ENCODE results near the gene FUT8. TPM values are rescaled to one million over a fixed set of nuclear protein-coding genes. Genes with fewer than 3 reads are reported as not detected.

FUT8 gene
- total RNA-seq, 1 donor from 2014 or later, result 12.5 TPM

DNA sequence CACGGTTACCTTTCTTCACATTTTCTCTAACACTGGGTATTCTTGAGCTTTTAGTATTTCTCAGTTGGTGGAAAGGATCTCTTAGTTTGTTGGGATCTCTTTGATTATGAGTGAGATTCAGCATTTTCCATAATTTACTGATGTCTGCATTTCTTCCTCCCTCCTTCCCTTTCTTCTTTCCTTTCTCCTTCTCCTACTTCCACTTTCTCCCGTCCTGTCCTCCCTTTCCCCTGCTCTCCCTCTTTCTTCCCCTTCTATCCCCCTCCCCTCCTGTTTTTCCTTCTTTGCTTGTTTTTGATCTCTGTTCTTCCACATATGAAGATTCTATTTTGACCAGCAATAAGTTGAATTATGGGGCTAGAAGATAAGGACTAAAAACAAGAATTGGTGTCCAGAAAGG is 66.9 kb downstream of the FUT8 start:
- DNase-seq (ENCODE audit: low spot score), result no peak

DNA sequence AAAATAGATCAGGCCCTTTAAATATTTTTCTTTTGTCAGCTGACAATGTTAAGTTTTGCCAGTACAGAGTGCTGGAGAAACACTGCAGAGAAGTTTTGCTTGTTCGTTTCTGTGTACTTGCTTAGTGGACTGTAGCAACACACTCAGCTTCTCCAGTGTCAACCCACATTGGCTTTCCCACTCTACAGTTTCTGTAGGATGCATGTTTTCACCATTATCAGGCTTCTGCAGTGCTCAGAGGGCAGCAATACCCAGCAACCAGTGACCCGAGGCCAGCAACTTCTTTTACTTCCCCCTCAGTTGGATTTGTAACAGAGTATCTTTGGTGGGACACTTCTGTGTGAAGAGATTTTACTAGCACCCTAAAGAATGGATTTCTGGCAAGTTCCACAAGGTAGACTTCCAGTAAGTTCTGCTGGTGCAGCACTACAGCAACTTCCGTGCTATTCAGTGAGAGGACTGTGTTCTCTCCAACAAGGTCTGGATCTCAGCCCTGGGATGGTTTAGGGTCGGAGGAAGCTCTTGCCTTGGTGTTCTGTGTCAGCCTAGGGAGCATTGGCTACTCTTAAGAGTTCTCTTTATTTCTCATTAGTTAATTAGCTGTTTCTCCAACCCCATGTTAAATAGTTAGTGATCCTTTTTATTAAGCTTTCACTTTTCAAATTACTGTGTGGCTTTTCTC is 70.4 kb downstream of the FUT8 start:
- no peak for DNase-seq (ENCODE audit: low spot score)
- intact Hi-C loops (cut with DNase I), result no loop called here

More for the DNA sequence above, 66.9 kb downstream of the FUT8 start:
- intact Hi-C loops (cut with DNase I), result no loop called here

DNA sequence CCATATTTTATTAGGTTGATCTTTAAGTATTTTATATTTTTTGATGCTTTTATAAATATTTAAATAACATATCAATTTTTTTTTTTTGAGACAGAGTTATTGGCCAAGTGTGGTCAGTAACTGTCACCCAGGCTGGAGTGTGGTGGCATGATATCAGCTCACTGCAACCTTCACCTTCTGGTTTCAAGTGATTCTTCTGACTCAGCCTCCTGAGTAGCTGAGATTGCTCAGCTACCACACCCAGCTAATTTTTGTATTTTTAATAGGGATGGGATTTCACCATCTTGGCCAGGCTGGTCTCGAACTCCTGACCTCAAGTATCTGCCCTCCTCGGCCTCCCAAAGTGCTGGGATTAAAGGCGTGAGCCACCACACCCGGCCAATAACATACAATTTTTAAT is 71.1 kb downstream of the FUT8 start:
- intact Hi-C loops (cut with DNase I), result no loop called here
- DNase-seq (ENCODE audit: low spot score), result no peak

DNA sequence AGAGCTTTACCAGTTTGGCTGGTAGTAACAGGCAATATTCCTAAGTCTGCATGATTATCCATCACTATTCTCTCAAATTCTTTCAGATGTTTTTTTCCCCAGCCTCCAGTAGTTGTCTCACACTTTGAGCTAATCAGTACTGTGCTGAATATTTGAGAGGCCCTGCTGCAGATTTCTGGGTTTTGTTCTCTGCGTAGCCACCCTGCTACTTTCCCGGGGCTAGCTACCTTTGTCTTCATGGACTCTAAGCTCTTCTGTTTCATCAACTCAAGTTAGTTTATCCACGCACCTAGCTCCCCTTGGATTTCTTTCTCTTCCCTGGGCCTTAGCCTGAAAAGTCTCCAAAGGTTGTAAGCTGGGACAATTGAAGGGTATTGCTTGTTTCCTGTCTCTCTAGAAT is 73.0 kb downstream of the FUT8 start:
- DNase-seq (ENCODE audit: low spot score), result no peak
- intact Hi-C loops (cut with DNase I), result no loop called here

DNA sequence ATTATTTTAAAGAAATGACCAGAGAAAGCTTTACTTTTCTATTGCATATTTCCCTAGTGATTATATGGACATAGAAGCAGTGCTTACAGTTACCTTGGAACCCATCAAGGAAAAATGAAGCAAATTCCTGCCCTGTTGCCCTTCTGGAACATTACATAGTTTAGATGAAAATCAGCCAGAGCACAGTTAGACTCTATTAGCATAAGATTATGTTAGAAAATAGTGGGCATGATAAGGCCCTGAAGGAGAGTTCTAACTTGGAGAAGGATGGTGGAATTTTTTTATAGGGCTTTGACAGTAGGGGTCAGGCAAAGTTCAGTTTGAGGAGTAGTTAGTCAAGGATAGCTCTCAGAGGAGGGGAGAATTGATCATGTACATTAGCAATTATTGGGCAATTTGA is 74.3 kb downstream of the FUT8 start:
- no peak for DNase-seq (ENCODE audit: low spot score)
- intact Hi-C loops (cut with DNase I), result no loop called here

DNA sequence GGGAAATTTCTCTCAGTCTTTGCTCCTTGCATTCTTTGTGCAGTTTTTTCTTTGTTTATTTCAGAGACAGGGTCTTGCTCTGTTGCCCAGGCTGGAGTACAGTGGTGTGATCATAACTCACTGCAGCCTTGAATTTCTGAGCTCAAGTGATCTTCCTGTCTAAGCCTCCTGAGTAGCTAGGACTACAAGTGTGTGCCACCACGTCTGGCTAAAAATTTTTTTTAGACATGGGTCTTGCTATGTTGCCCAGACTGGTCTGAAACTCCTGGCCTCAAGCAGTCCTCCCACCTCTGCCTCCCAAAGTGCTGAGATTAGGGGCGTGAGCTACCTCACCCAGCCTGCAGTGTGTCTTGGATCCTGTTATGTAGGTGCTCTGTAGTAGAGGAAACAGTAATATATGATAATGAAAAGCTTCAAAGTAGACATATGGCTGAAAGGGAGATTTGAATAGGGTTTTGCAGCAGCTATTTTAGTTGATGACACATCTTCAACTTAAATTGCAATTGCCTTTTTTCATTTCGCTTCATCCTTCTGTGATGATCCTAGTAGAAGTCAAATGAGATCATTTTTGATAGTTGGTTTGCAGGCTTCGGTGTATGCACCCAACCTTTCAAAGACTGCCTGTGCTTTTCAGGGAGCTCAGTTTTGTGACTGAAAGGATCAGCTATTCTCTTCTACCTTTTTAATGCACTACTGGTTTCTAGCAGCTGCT is 75.4 kb downstream of the FUT8 start:
- intact Hi-C loops (cut with DNase I), result no loop called here
- DNase-seq (ENCODE audit: low spot score), result no peak

DNA sequence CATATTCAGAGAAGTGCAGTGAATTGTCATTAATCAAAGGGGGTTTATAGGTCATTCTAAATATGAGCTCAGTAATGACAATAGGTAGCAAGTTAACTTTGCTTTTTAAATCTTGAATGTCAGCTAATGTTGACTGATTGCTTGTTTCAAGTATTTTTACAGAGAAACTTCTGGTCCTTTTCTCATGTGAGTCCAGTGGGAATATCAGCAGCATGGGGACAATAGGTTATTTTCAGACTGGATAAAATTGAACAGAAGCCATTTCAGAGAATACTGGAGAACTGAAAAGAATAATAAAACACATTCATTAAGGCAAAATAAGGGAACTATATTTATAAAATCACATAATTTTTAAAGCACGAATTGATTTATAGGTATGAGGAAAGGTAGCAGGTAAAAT is 78.7 kb downstream of the FUT8 start:
- DNase-seq (ENCODE audit: low spot score), result no peak
- intact Hi-C loops (cut with DNase I), result no loop called here

DNA sequence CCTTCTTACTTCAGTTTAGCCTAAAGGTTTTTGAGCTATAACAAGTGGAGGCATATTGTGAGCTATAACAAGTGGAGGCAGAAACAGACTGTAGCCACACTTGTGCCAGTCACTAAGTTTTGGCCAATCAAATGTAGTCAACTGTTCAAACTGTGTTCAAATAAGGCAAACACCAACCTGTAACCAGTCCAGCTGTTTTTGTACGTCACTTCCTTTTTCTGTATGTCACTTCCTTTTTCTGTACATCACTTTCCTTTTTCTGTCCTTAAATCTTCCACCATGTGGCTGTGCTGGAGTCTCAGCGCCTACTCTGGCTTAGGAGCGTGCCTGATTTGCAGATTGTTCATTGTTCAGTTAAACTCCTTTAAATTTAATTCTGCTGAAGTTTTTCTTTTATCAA is 79.7 kb downstream of the FUT8 start:
- intact Hi-C loops (cut with DNase I), result no loop called here
- DNase-seq (ENCODE audit: low spot score), result no peak

DNA sequence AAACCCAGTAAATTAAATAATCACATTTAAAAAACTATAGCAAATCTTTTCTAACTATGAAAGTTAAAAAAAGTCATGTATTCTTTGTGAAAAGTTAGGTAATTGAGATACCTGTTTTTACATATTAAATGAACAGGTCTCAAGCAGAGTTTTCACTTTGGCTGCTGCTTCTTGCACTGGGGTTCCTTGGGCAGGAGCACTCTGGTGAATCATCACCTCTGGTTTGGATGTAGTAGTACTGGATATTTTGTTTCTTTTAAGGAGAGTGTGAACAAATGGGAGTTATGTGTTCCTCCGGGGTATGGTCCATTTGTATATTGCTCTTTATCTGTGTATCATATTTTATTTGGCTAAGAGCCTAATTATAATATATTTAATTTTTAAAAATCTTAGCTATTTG is 82.7 kb downstream of the FUT8 start:
- intact Hi-C loops (cut with DNase I), result no loop called here
- DNase-seq (ENCODE audit: low spot score), result no peak

DNA sequence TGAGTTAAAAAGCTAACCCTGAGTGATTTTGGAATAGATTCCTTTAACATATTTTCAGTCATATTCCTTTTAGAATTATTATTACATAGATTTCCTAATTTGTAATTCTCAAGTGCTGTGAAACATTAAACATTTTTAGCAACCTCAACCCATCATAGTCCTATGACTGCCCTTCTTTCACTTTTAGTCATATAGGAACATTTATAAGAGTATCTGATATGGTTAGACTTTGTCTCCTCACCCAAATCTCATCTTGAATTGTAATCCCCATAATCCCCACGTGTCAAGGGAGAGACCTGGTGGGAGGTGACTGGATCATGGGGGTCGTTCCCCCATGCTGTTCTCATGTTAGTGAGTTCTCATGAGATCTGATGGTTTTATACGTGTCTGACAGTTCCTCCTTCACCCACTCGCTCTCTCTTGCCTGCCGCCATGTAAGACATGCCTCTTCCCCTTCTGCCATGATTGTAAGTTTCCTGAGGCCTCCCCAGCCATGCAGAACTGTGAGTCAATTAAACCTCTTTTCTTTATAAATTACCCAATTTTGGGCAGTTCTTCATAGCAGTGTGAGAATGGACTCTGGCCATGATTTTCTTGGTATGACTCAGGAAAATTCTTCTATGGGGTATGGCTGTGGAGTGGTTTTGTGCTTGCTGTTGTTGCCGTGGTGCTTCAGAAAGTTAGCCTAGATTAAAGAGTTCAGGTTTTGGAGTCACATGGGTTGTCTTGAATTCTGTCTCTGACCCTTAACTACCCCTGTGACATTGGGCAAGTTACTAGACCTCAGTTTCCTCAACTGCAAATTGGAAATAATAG is 83.9 kb downstream of the FUT8 start:
- intact Hi-C loops (cut with DNase I), result no loop called here
- DNase-seq (ENCODE audit: low spot score), result no peak

DNA sequence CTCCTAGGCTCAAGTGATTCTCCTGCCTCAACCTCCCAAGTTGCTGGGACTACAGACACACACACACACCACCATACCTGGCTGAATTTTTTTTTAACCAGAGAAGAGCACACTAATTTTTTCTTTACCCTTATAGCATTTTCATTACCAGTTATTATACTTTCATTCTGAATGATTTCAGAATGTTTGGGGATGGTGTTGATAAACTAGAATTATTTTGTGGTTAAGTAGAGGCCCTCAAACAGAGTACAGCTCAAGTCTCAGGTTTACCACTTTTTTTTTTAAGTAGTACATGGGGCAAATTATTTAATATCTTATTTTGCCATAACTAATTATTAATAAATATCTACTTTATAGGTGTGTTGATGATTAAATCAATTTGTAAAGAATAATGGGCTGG is 86.6 kb downstream of the FUT8 start:
- DNase-seq (ENCODE audit: low spot score), result no peak

DNA sequence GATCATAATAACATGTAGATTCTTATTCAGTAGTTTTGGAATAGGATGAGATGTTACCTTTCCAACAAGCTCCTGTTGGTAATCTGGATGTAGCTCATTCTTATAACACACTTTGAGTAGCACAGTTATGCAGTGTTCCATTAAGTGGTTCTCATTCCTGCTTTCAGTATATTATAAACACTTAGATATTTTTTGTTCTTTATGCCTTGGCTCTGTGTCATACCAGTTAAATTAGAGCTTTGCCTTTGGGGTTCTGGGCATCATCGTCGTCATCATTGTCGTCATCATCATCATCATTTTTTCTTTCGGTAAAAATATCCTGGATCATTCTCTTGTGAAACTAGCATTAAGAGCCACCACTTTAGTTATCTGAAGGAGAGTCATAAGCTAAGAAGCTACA is 87.5 kb downstream of the FUT8 start:
- intact Hi-C loops (cut with DNase I), result no loop called here
- DNase-seq (ENCODE audit: low spot score), result no peak

More for the DNA sequence above, 86.6 kb downstream of the FUT8 start:
- intact Hi-C loops (cut with DNase I), result no loop called here

DNA sequence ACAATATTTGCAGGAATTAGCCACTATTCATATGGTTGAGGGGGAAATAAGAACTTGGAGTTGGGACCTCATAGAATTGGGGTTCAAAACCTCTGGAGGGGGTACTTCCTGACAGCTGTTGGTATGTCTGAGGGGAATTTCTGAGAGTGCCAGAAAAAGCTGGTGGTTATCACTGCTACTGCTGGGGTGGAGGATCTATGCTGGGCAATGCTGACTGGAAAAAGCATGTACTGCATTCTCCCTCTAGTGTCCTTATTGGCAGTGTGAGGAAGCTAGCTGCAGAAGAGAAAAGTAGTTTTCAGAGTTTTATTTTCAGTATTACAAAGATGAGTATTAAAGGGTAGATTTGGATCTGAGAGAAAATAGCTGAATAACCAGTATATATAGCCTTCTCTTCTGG is 88.8 kb downstream of the FUT8 start:
- intact Hi-C loops (cut with DNase I), result no loop called here
- DNase-seq (ENCODE audit: low spot score), result no peak

DNA sequence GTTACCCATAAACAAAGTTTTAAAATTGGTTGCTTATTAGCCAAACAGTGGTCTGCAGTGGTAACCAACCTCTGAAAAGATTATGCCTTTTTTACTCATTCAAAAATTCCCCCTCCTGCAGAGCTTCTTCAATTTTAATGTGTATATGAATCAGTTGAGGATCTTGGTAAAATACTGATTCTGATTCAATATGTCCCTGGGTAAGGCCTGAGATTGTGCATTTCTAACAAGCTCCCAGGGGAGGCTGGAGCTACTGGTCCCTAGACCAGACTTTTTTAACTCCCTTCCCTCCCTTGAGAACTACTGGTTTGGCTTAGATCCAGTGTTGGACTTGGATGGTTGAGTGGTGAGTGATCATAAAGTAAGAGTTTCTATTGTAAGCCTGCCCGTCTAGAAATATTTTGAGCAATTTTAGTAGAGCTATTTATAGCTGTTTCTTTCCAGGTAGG is 90.2 kb downstream of the FUT8 start:
- intact Hi-C loops (cut with DNase I), result no loop called here
- DNase-seq (ENCODE audit: low spot score), result no peak

DNA sequence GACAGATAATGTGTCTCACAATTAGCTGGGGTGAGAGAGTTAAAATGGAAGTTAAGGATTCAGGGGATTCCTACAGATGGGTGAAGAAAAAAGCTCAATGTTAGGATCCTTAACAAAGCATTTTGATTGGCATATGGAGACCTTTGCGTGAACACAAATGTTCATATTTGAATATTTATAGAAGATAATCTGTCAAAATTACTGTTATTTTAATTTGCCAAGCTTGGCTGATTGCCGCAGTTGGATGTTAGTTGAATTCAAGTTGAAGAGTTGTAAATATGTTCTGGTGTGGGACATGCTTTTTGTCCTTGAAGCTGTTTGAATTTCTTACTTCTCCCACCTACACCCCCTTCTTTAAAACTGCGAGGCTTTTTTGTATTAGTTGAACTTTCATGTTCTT is 91.2 kb downstream of the FUT8 start:
- intact Hi-C loops (cut with DNase I), result no loop called here
- DNase-seq (ENCODE audit: low spot score), result no peak

DNA sequence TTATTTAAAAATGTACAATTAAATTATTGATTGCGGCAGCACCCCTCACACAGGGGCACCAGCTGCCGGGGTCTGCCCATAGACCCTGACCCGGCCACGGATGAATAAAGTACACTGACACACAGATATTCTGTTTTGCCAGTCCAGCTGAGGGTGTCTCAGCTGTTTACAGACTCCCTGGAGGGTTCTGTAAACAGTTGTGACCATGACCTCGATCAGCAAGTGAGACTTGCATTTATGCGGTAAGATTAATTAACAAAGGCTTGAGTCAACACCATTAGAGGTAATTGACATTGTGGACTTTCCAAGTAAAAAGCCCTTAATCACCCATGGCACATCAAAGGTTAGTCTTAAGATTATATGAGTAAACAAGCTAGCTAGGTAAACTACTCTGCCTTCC is 94.3 kb downstream of the FUT8 start:
- intact Hi-C loops (cut with DNase I), result no loop called here
- DNase-seq (ENCODE audit: low spot score), result no peak

DNA sequence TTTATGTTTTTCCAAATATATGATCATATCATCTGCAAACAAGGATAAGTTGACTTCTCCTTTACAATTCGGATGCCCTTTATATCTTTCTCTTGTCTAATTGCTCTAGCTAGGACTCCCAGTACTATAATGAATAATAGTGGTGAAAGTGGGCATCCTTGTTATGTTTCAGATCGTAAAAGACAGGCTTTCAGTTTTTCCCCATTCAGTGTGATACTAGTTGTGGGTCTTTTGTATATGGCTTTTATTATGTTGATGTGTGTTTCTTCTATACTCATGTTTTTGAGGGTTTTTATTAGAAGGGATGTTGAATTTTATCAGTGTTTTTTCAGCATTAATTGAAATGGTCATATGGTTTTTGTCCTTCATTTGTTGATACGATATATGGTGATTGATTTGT is 97.3 kb downstream of the FUT8 start:
- DNase-seq (ENCODE audit: low spot score), result no peak
- intact Hi-C loops (cut with DNase I), result no loop called here

DNA sequence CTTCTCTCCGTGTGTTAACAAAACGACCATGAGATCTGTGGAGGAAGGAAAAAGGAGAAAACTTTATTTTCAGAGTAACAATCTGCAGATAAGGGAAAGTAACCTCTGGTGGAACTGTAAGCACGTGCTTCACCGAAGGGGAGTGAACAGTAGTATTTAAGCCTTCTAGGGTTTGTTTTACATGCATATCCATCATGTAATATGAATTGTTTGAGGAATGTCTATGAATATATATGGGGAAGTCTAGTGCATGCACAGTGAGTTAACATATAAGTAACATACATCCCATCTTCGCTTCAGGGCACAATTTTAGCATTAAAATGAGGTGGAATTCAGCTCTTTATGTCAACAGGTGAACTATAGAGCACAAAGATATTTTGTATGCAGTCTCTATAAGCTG is 101.1 kb downstream of the FUT8 start:
- intact Hi-C loops (cut with DNase I), result no loop called here
- DNase-seq (ENCODE audit: low spot score), result no peak

DNA sequence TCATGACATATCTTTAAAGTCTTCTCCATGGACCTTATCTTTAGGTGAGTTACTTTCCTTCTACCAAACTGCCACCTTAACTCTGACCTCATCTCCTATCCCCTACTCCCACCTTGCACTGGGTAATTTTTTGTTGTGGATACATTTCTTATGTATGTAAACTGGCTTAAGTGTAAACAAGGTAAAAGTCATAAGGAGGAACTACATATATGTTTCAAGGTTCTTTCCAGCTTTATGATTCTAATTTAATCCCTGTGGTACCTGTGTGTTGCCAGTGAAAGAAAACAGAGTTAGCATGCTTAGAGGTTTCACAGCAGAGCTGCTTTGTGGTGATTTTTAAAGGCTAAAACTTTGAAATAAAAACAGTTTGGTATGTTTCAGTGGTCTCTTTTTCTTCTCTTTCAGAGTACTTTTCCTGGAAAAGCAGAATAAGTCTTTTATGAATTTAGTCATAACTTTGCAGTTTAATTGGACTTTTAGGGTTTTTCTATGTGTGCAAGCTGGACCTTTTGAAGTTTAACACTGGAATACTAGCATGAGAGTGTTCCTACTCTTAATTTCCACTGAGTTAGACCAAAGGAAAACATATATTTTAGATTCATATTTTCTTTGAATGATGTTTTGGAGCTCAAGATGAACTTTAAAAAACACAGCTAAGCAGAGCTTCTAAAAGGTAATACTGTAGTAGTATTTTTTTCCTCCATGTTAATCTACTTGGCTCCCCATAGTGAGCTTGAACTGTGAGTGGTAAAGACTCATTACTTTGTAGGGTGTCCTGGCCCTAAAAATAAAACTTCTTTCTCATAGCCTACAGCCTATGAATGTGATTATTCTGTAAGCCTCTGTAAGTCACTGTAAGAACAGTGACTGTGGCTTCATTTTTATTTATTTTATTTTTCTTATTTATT is 105.4 kb downstream of the FUT8 start:
- DNase-seq (ENCODE audit: low spot score), result no peak
- intact Hi-C loops (cut with DNase I), result no loop called here

DNA sequence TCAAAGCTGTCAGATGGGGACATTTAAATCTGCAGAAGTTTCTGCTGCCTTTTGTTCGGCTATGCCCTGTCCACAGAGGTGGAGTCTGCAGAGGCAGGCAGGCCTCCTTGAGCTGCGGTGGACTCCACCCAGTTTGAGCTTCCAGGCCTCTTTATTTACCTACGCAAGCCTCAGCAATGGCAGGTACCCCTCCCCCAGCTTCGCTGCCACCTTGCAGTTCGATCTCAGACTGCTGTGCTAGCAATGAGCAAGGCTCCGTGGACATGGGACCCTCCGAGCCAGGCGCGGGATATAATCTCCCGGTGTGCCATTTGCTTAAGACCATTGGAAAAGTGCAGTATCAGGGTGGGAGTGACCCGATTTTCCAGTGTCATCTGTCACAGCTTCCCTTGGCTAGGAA is 115.5 kb downstream of the FUT8 start:
- intact Hi-C loops (cut with DNase I), result no loop called here
- DNase-seq (ENCODE audit: low spot score), result no peak

All from cardiac septum (tissue), 1 donor.